PC-3 (cell line): Measurements from ENCODE around the gene RIMBP2. TPM values are rescaled to one million over a fixed set of nuclear protein-coding genes. Genes with fewer than 3 reads are reported as not detected.

Experiments
- ATAC-seq: fragments of 200-7000 bp; cut with Tn5 transposase; 2 replicates; pipeline ENCODE4 v1.9.1; 2020; ENCODE audit warnings: mild to moderate bottlenecking, moderate library complexity
- BruUV-seq: library from RNA; stranded (reverse); fragments of 400-500 nt; replicated peaks from 2 replicates; lab custom pipeline; 2021; lab: Mats Ljungman, UMichigan
- CTCF ChIA-PET: fragments of 300-600 bp; sonication (Branson Sonifier 250); formaldehyde crosslinking; loops from one replicate; lab custom pipeline; 2022; ENCODE audit warnings: antibody characterized with exemption; lab: Charles Lee
- POLR2A ChIA-PET: fragments of 300-600 bp; sonication (Branson Sonifier 250); formaldehyde crosslinking; loops from one replicate; lab custom pipeline; 2022; ENCODE audit warnings: antibody characterized with exemption; ENCODE audit not compliant: unreplicated experiment; lab: Charles Lee
- DNase-seq: peaks from one replicate; pipeline ENCODE4 v3.0.0-alpha.2; 2015
- H2AFZ ChIP-seq: fragments of 300-600 bp; sonication (generic); 2 replicates; pipeline ENCODE4 v1.6.0; 2016; ENCODE audit warnings: antibody characterized with exemption, low read length
- H3F3A ChIP-seq: fragments of 300-600 bp; sonication (generic); one replicate; pipeline ENCODE4 v1.6.0; 2017; ENCODE audit warnings: antibody characterized with exemption, low read length, control low read depth, mild to moderate bottlenecking; ENCODE audit not compliant: unreplicated experiment
- H3K27ac ChIP-seq: fragments of 300-600 bp; sonication (generic); 2 replicates; pipeline ENCODE4 v1.5.1; 2016; ENCODE audit warnings: mild to moderate bottlenecking, low read length
- H3K27me3 ChIP-seq: fragments of 300-600 bp; sonication (generic); 2 replicates; pipeline ENCODE4 v1.6.1; 2016; ENCODE audit warnings: low read length, mixed read lengths
- H3K36me3 ChIP-seq: fragments of 300-600 bp; sonication (generic); 2 replicates; pipeline ENCODE4 v1.6.1; 2016; ENCODE audit warnings: low read depth, mixed run types, low read length, mixed read lengths
- H3K4me1 ChIP-seq: fragments of 300-600 bp; sonication (generic); 2 replicates; pipeline ENCODE4 v1.5.1; 2016; ENCODE audit warnings: low read length; ENCODE audit not compliant: insufficient read depth
- H3K4me2 ChIP-seq: fragments of 300-600 bp; sonication (generic); 2 replicates; pipeline ENCODE4 v1.6.0; 2016; ENCODE audit warnings: low read length
- H3K4me3 ChIP-seq: fragments of 300-600 bp; sonication (generic); 2 replicates; pipeline ENCODE4 v1.5.1; 2016; ENCODE audit warnings: mild to moderate bottlenecking, low read length, mixed read lengths
- H3K79me2 ChIP-seq: fragments of 300-600 bp; sonication (generic); 2 replicates; pipeline ENCODE4 v1.6.1; 2017; ENCODE audit warnings: low read length, mixed read lengths
- H3K9ac ChIP-seq: fragments of 300-600 bp; sonication (generic); 2 replicates; pipeline ENCODE4 v1.6.0; 2016; ENCODE audit warnings: mild to moderate bottlenecking, low read length
- H3K9me2 ChIP-seq: fragments of 300-600 bp; sonication (generic); replicated peaks from 2 replicates; pipeline ENCODE4 v1.6.1; 2016; ENCODE audit warnings: mixed run types, low read length, mixed read lengths
- H3K9me3 ChIP-seq: fragments of 300-600 bp; sonication (generic); 2 replicates; pipeline ENCODE4 v1.6.1; 2016; ENCODE audit warnings: low read length, mixed read lengths
- H4K20me1 ChIP-seq: fragments of 300-600 bp; sonication (generic); 2 replicates; pipeline ENCODE4 v1.6.1; 2016; ENCODE audit warnings: low read length, mixed read lengths
- CTCF ChIP-seq: fragments of 300-600 bp; sonication (generic); conservative IDR thresholded peaks from 2 replicates; pipeline ENCODE4 v1.5.1; 2017; ENCODE audit warnings: antibody characterized with exemption, low read depth, mild to moderate bottlenecking, low read length
- EZH2 ChIP-seq: fragments of 300-600 bp; sonication (generic); IDR thresholded peaks from one replicate; pipeline ENCODE4 v1.6.1; 2017; ENCODE audit warnings: antibody characterized with exemption, mild to moderate bottlenecking, low read length; ENCODE audit not compliant: unreplicated experiment
- EZH2phosphoT487 ChIP-seq: fragments of 300-600 bp; sonication (generic); IDR thresholded peaks from 2 replicates; pipeline ENCODE4 v1.6.1; 2018; ENCODE audit warnings: mild to moderate bottlenecking, antibody characterized with exemption, low read length, borderline replicate concordance
- intact Hi-C: fragments of 100-400 bp; cut with micrococcal nuclease; formaldehyde crosslinking; loops from 2 replicates; pipeline ENCODE4 v1.9.0; 2023
- total RNA-seq: library from RNA; depleted of rRNA; stranded (reverse); fragments of >200 nt; gene quantifications from 2 replicates; pipeline ENCODE4 v1.2.3, GENCODE V29; 2014

The RIMBP2 gene
- total RNA-seq, 1 experiment from 2014 or later: not detected

- intact Hi-C loops: no loop called here
- H3K9me2 ChIP-seq: no peaks in the 10 kb centered on the region
- no peak for TF ChIP-seq EZH2
- no peak for TF ChIP-seq CTCF
- no peak for TF ChIP-seq EZH2phosphoT487
- no peaks in the 10 kb centered on the region for H3K36me3 ChIP-seq
- H3K27me3 ChIP-seq: no peaks in the 10 kb centered on the region
- H2AFZ ChIP-seq: no peak overlapping the region
- H4K20me1 ChIP-seq: no peaks in the 10 kb centered on the region
- no peaks in the 10 kb centered on the region for H3K79me2 ChIP-seq
- BruUV-seq: no TSS peak
- H3K27ac ChIP-seq: no peak overlapping the region
- DNase-seq (no peak), ATAC-seq (no peak)
- no peak overlapping the region for H3K4me3 ChIP-seq
- ChIA-PET CTCF (no interaction called here), POLR2A (no interaction called here)
- H3K9ac ChIP-seq: no peak overlapping the region
- H3K4me1 ChIP-seq: no peaks in the 10 kb centered on the region
- H3F3A ChIP-seq: no peaks in the 10 kb centered on the region
- no peak overlapping the region for H3K4me2 ChIP-seq
- H3K9me3 ChIP-seq: no peaks in the 10 kb centered on the region
Observed at GRCh38 chr12:130602251-130602650, 113.8 kb downstream of the RIMBP2 start.

GRCh38 chr12:130601327-130601726, 114.8 kb downstream of the RIMBP2 start:
- Histone ChIP-seq H2AFZ (no peak overlapping the region), H3K27ac (no peak overlapping the region), H3K4me2 (no peak overlapping the region), H3K9ac (no peak overlapping the region), H3K9me2 (no peaks in the 10 kb centered on the region), H3K4me3 (no peak overlapping the region), H3K27me3 (no peaks in the 10 kb centered on the region), H3K36me3 (no peaks in the 10 kb centered on the region), H3K4me1 (no peaks in the 10 kb centered on the region), H3F3A (no peaks in the 10 kb centered on the region), H3K9me3 (no peaks in the 10 kb centered on the region), H4K20me1 (no peaks in the 10 kb centered on the region), H3K79me2 (no peaks in the 10 kb centered on the region)
- DNase-seq: no peak
- no peak for ATAC-seq
- intact Hi-C loops: no loop called here
- ChIA-PET POLR2A (no interaction called here), CTCF (no interaction called here)
- TF ChIP-seq CTCF (no peak), EZH2phosphoT487 (no peak)
- no TSS peak for BruUV-seq

- H2AFZ ChIP-seq: no peak overlapping the region
- H3K4me2 ChIP-seq: no peak overlapping the region
- no peak for TF ChIP-seq EZH2
- no peak for TF ChIP-seq CTCF
- TF ChIP-seq EZH2phosphoT487: no peak
- BruUV-seq: no TSS peak
- no peak overlapping the region for H3K9ac ChIP-seq
- no peaks in the 10 kb centered on the region for H3K79me2 ChIP-seq
- CTCF ChIA-PET: no interaction called here
- POLR2A ChIA-PET: no interaction called here
- no peaks in the 10 kb centered on the region for H3K9me3 ChIP-seq
- ATAC-seq (no peak), DNase-seq (no peak)
- no peaks in the 10 kb centered on the region for H3K27me3 ChIP-seq
- no peak overlapping the region for H3K4me3 ChIP-seq
- H3K36me3 ChIP-seq: no peaks in the 10 kb centered on the region
- H3K4me1 ChIP-seq: no peaks in the 10 kb centered on the region
- no peaks in the 10 kb centered on the region for H3K9me2 ChIP-seq
- intact Hi-C loops: no loop called here
- H4K20me1 ChIP-seq: no peaks in the 10 kb centered on the region
- H3K27ac ChIP-seq: no peak overlapping the region
- no peaks in the 10 kb centered on the region for H3F3A ChIP-seq
Observed at GRCh38 chr12:130596241-130596640, 119.9 kb downstream of the RIMBP2 start.
